Measurements from ENCODE around the gene EEFSEC. TPM values are rescaled to one million over a fixed set of nuclear protein-coding genes. Genes with fewer than 3 reads are reported as not detected.

EEFSEC gene
- total RNA-seq, 1 donor from 2014 or later, result 23.4 TPM

- Mint-ChIP-seq H3K4me1 (peaks cover 26% of the 10 kb centered on the region), H3K4me3 (peak overlapping the region; percentile 56), H3K27ac (ENCODE audit: unreplicated experiment) (peak overlapping the region; percentile 81), H3K36me3 (ENCODE audit: low read depth) (no peaks in the 10 kb centered on the region), H3K27me3 (ENCODE audit: low read depth) (peaks cover 92% of the 10 kb centered on the region), H3K9me3 (no peaks in the 10 kb centered on the region)
- no peak for TF ChIP-seq CTCF (conservative IDR thresholded peaks at IDR 0.05)
- DNase-seq (ENCODE audit: low read depth, low spot score), result no peak
Observed at GRCh38 chr3:128432301-128432970, 279.2 kb downstream of the EEFSEC start.

DNA sequence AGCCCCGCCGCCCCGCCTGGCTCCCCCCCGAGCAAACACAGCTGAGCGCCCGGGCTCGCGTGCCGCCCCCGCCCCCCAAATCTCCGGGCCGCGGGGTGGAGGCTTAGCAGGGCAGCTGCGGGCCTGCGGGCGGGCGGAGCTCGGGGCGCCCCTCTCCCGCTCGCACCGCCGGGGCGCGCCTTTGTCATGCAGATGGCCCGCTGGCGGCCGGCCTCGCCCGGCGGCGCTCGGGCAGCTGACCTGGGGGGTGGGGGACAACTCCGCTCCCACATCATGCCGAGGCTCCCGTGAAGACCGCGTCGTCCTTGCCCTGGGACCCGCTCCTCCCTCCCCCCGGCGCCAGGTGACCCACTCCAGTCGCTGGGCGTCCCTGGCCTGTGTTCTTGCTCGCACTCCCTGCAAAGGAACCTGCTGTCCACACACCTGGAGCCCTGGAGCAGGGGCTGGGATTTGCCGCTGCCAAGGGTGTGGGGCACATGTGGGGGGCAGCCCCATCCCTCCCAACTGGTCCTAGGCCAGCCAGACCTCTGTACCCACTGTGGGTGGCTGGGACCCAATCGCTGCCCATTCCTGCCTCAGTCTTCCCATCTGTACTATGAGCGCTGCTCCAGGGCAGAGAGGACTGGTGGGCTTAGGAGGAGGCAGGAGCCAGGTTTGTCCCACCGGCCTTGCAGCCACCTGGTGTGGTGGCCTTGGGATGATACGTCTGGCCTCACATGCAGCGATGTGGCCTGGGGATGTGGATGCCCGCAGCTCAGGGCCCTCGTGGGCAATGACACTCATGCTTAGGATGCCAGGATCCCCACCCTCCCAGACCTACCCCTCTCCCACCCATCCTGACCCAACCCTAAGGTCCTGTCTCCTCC lies 279.9 kb downstream of the EEFSEC start:
- Mint-ChIP-seq H3K27ac (ENCODE audit: unreplicated experiment) (peak overlapping the region; percentile 6), H3K36me3 (ENCODE audit: low read depth) (no peaks in the 10 kb centered on the region), H3K4me1 (peaks cover 18% of the 10 kb centered on the region), H3K9me3 (no peaks in the 10 kb centered on the region), H3K27me3 (ENCODE audit: low read depth) (peaks cover 87% of the 10 kb centered on the region), H3K4me3 (no peak overlapping the region)
- TF ChIP-seq CTCF (conservative IDR thresholded peaks at IDR 0.05), result no peak
- DNase-seq (ENCODE audit: low read depth, low spot score), result no peak

GRCh38 chr3:128433837-128434165 lies 280.5 kb downstream of the EEFSEC start:
- no peaks in the 10 kb centered on the region for H3K9me3 Mint-ChIP-seq
- TF ChIP-seq CTCF (conservative IDR thresholded peaks at IDR 0.05), result no peak
- peak overlapping the region; percentile 35 for H3K4me3 Mint-ChIP-seq
- no peak overlapping the region for H3K27ac Mint-ChIP-seq (ENCODE audit: unreplicated experiment)
- DNase-seq (ENCODE audit: low read depth, low spot score), result no peak
- no peaks in the 10 kb centered on the region for H3K36me3 Mint-ChIP-seq (ENCODE audit: low read depth)
- H3K27me3 Mint-ChIP-seq (ENCODE audit: low read depth), result peaks cover 87% of the 10 kb centered on the region
- peaks cover 14% of the 10 kb centered on the region for H3K4me1 Mint-ChIP-seq

DNA sequence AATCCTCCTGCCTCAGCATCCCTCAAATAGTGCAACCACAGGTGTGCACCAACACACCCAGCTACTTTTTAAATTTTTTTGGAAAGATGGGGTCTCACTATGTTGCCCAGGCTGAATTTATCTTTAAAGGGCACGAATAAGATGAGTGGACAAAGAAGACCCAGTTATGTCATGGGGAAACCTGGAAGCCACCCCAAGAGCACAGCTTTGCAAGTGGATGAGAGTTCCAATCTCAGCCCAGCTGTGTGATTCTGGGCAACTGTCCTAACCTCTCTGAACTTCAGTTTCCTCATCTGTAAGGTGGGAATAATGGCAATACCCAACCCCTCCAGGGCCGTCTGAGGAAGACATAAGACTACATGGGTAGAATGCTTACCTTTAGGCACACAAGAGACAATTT lies 281.2 kb downstream of the EEFSEC start:
- no peaks in the 10 kb centered on the region for H3K36me3 Mint-ChIP-seq (ENCODE audit: low read depth)
- H3K9me3 Mint-ChIP-seq, result no peaks in the 10 kb centered on the region
- TF ChIP-seq CTCF (conservative IDR thresholded peaks at IDR 0.05), result no peak
- peaks cover 88% of the 10 kb centered on the region for H3K27me3 Mint-ChIP-seq (ENCODE audit: low read depth)
- H3K4me3 Mint-ChIP-seq, result no peak overlapping the region
- peaks cover 14% of the 10 kb centered on the region for H3K4me1 Mint-ChIP-seq
- no peak for DNase-seq (ENCODE audit: low read depth, low spot score)
- H3K27ac Mint-ChIP-seq (ENCODE audit: unreplicated experiment), result no peak overlapping the region

GRCh38 chr3:128435058-128435457 lies 281.8 kb downstream of the EEFSEC start:
- H3K4me1 Mint-ChIP-seq, result peaks cover 13% of the 10 kb centered on the region
- no peak overlapping the region for H3K27ac Mint-ChIP-seq (ENCODE audit: unreplicated experiment)
- no peaks in the 10 kb centered on the region for H3K9me3 Mint-ChIP-seq
- TF ChIP-seq CTCF (conservative IDR thresholded peaks at IDR 0.05), result no peak
- no peaks in the 10 kb centered on the region for H3K36me3 Mint-ChIP-seq (ENCODE audit: low read depth)
- H3K27me3 Mint-ChIP-seq (ENCODE audit: low read depth), result peaks cover 88% of the 10 kb centered on the region
- no peak for DNase-seq (ENCODE audit: low read depth, low spot score)
- peak overlapping the region; percentile 59 for H3K4me3 Mint-ChIP-seq
